GM18868 (cell line): ENCODE data around the gene KCNQ1OT1.
A peak's percentile ranks its signal among the peaks of the same experiment; 100 is the strongest.

Experiments used
- ATAC-seq: cut with Tn5 transposase; IDR thresholded peaks from one replicate; pipeline ENCODE4 v1.9.1; 2021; ENCODE audit warnings: mild to moderate bottlenecking, moderate library complexity; ENCODE audit not compliant: unreplicated experiment

Gene KCNQ1OT1

GRCh38 chr11:2699531-2700414 lies at the start of gene KCNQ1OT1:
KCNQ1OT1 (minus strand) TSS chr11:2699994.
- ATAC-seq, result peak; percentile 90

GRCh38 chr11:2748814-2749554 lies 49.2 kb upstream of the KCNQ1OT1 start:
- ATAC-seq, result no peak

- no peak for ATAC-seq
Observed at GRCh38 chr11:2748061-2748813, 48.4 kb upstream of the KCNQ1OT1 start.

- no peak for ATAC-seq
Observed at GRCh38 chr11:2747248-2748027, 47.6 kb upstream of the KCNQ1OT1 start.

GRCh38 chr11:2746401-2747247 lies 46.8 kb upstream of the KCNQ1OT1 start:
- ATAC-seq, result no peak

GRCh38 chr11:2745511-2745910 lies 45.7 kb upstream of the KCNQ1OT1 start:
- ATAC-seq, result no peak

GRCh38 chr11:2744166-2744565 lies 44.4 kb upstream of the KCNQ1OT1 start:
- ATAC-seq, result no peak

- ATAC-seq, result no peak
Observed at GRCh38 chr11:2743427-2744110, 43.8 kb upstream of the KCNQ1OT1 start.

- no peak for ATAC-seq
Observed at GRCh38 chr11:2742611-2743426, 43.0 kb upstream of the KCNQ1OT1 start.

GRCh38 chr11:2742201-2742600 lies 42.4 kb upstream of the KCNQ1OT1 start:
- ATAC-seq, result no peak

- ATAC-seq, result no peak
Observed at GRCh38 chr11:2741377-2742131, 41.8 kb upstream of the KCNQ1OT1 start.

- no peak for ATAC-seq
Observed at GRCh38 chr11:2741006-2741376, 41.2 kb upstream of the KCNQ1OT1 start.

GRCh38 chr11:2740275-2740940 lies 40.6 kb upstream of the KCNQ1OT1 start:
- no peak for ATAC-seq

GRCh38 chr11:2739531-2740274 lies 39.9 kb upstream of the KCNQ1OT1 start:
- ATAC-seq, result no peak

- ATAC-seq, result no peak
Observed at GRCh38 chr11:2738551-2739431, 39.0 kb upstream of the KCNQ1OT1 start.
